ENCODE measurements around the gene CYB5R3. TPM values are rescaled to one million over a fixed set of nuclear protein-coding genes. Genes with fewer than 3 reads are reported as not detected.

The CYB5R3 gene
- total RNA-seq, 1 experiment from 2014 or later: 130 TPM

DNA sequence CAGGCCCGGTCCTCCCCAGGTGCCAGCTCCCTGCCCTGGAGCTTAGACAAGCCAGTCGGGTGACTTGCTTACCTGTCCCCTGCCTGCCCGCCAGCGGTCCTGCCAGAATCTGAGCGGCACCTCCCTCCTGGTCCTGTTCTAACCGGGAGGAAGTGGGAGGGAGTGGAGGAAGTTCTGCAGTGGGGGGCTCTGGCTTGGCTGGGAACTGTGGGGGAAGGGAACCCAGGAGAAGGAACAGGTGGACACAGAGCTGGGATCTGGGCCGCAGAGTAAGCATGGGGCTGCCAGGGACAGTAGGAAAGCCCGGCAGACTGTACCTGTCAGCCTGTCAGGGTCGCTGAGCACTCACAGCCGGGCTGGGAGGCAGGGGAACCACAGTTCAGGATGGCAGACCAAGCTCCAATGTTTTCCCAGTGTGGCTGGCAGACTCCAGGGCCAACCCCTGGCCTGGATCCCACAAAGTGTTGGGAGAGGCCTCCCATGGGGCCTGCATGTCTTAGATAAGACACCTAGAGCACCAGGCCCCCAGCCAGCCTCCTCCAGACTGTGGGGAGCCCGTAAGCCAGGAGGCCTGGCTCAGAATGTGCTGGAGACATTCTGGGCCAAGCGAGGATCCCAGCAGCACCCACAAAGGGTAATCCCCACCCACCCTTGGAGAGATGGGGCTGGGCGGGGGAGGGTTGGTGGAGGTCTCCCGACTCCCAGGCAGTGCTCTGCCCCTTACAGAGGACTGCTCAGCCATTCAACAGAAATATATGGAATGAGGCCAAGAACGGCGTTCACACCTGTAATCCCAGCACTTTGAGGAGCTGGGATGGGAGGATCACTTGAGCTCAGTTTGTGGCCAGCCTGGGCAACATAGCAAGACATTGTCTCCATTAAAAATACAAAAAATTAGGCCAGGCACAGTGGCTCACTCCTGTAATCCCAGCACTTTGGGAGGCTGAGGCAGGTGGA is 2.3 kb downstream of the CYB5R3 start:
- Mint-ChIP-seq H3K9me3 (ENCODE audit: unreplicated experiment) (no peaks in the 10 kb centered on the region), H3K27ac (ENCODE audit: unreplicated experiment) (peak overlapping the region; percentile 67), H3K27me3 (ENCODE audit: insufficient read depth, unreplicated experiment) (no peaks in the 10 kb centered on the region), H3K36me3 (ENCODE audit: insufficient read depth, unreplicated experiment) (peaks cover 11% of the 10 kb centered on the region), H3K4me1 (ENCODE audit: low read depth, unreplicated experiment) (peaks cover 25% of the 10 kb centered on the region), H3K4me3 (ENCODE audit: unreplicated experiment) (no peak overlapping the region)
- intact Hi-C loops (cut with micrococcal nuclease; ENCODE audit: unreplicated experiment): no loop called here
- Histone ChIP-seq H3K36me3 (ENCODE audit: control insufficient read depth, insufficient read depth, low read length) (no peaks in the 10 kb centered on the region), H3K4me3 (ENCODE audit: low read depth, low read length) (no peak overlapping the region), H3K27me3 (replicated peaks; ENCODE audit: control insufficient read depth, insufficient read depth, low read length) (no peaks in the 10 kb centered on the region), H3K4me1 (peaks cover 8% of the 10 kb centered on the region; the same call in 1 of the 2 replicates), H3K9me3 (no peaks in the 10 kb centered on the region)
- POLR2A ChIA-PET: interaction anchor here (0.6 kb wide), 1 partner anchor 388 kb away, joined by 3 read pairs; no protein-coding TSS in a partner anchor
- CTCF ChIA-PET: no interaction called here
- no peak for DNase-seq
- BruUV-seq (replicated peaks): no TSS peak
- TF ChIP-seq CTCF (IDR thresholded peaks at IDR 0.05; ENCODE audit: insufficient read depth in 1 of 2, low read depth in 1 of 2, low read length in 1 of 2, severe bottlenecking in 1 of 2, unreplicated experiment in 1 of 2): no peak

DNA sequence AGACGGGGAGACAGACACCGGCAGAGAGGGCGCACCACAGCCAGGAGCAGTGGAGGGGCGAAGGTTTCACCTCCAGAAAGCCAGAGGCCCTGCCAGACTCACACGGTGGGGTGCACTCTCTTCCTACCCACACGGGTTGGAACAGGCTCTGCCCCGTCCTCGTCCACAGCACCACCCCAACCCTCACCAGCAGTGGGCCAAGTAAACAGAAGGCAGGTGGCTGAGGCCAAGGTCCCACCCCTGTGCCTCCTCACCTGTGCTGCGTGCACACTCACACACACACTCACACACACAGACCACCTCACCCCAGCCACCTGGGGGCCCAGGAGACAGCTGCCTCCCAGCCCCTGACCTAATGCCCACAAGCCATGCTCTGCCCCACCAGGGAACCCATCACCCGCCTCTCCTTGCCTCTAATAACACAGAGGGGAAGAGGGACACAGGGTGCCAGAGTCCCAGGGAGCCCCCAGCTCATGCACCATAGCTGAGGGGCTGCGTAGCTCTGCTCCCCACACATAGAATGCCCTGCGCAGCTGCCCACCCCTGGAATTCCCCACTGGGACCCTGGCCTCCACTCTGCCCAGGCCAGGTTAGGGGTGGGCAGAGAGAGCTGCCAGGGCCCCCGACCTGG is 3.1 kb downstream of the CYB5R3 start:
- Mint-ChIP-seq H3K4me1 (ENCODE audit: low read depth, unreplicated experiment) (peaks cover 24% of the 10 kb centered on the region), H3K36me3 (ENCODE audit: insufficient read depth, unreplicated experiment) (peaks cover 11% of the 10 kb centered on the region), H3K4me3 (ENCODE audit: unreplicated experiment) (no peak overlapping the region), H3K27me3 (ENCODE audit: insufficient read depth, unreplicated experiment) (no peaks in the 10 kb centered on the region), H3K9me3 (ENCODE audit: unreplicated experiment) (no peaks in the 10 kb centered on the region), H3K27ac (ENCODE audit: unreplicated experiment) (peak overlapping the region; percentile 42)
- CTCF ChIA-PET: no interaction called here
- no peaks in the 10 kb centered on the region for H3K36me3 ChIP-seq (ENCODE audit: control insufficient read depth, insufficient read depth, low read length)
- peaks cover 8% of the 10 kb centered on the region; the same call in 1 of the 2 replicates for H3K4me1 ChIP-seq
- TF ChIP-seq CTCF (IDR thresholded peaks at IDR 0.05; ENCODE audit: insufficient read depth in 1 of 2, low read depth in 1 of 2, low read length in 1 of 2, severe bottlenecking in 1 of 2, unreplicated experiment in 1 of 2): no peak
- no peak for DNase-seq
- BruUV-seq (replicated peaks): no TSS peak
- H3K9me3 ChIP-seq: no peaks in the 10 kb centered on the region
- no peak overlapping the region for H3K4me3 ChIP-seq (ENCODE audit: low read depth, low read length)
- POLR2A ChIA-PET: no interaction called here
- intact Hi-C loops (cut with micrococcal nuclease; ENCODE audit: unreplicated experiment): no loop called here
- H3K27me3 ChIP-seq (replicated peaks; ENCODE audit: control insufficient read depth, insufficient read depth, low read length): no peaks in the 10 kb centered on the region

DNA sequence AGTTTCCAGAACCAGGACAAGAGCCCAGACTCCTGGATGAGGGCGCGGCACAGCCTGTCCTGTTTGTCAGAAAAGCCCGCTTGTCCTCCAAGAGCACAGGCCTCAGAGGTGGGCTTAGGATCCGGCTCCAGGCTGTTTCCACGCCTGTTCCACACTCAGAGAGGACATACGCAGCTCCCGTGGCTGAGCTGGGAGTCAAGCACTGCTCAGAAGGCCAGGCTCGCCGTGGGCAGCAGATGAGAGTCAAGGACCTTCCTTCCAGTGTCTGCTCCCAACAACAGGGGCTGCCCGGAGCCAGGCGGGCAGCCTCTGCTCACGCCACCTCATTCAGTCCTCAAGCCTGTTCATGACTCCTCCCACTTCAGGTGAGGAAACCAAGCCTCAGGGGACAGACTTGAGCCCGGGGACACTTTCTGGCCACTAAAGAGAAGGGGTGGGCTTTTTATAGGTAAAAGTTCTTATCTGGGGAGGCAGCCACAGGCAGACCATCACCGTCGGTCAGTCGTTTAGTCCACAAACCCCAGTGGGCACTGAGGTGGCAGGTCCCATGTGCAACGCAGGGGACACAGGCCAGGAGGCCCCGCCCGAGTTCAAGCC is 3.8 kb downstream of the CYB5R3 start:
- Mint-ChIP-seq H3K9me3 (ENCODE audit: unreplicated experiment) (no peaks in the 10 kb centered on the region), H3K27ac (ENCODE audit: unreplicated experiment) (peak overlapping the region; percentile 42), H3K4me1 (ENCODE audit: low read depth, unreplicated experiment) (peaks cover 20% of the 10 kb centered on the region), H3K4me3 (ENCODE audit: unreplicated experiment) (no peak overlapping the region), H3K27me3 (ENCODE audit: insufficient read depth, unreplicated experiment) (no peaks in the 10 kb centered on the region), H3K36me3 (ENCODE audit: insufficient read depth, unreplicated experiment) (peaks cover 11% of the 10 kb centered on the region)
- ChIA-PET CTCF (no interaction called here), POLR2A (no interaction called here)
- H3K9me3 ChIP-seq: no peaks in the 10 kb centered on the region
- H3K36me3 ChIP-seq (ENCODE audit: control insufficient read depth, insufficient read depth, low read length): no peaks in the 10 kb centered on the region
- BruUV-seq (replicated peaks): no TSS peak
- intact Hi-C loops (cut with micrococcal nuclease; ENCODE audit: unreplicated experiment): no loop called here
- no peak for TF ChIP-seq CTCF (IDR thresholded peaks at IDR 0.05; ENCODE audit: insufficient read depth in 1 of 2, low read depth in 1 of 2, low read length in 1 of 2, severe bottlenecking in 1 of 2, unreplicated experiment in 1 of 2)
- no peak for DNase-seq
- H3K27me3 ChIP-seq (replicated peaks; ENCODE audit: control insufficient read depth, insufficient read depth, low read length): no peaks in the 10 kb centered on the region
- no peak overlapping the region for H3K4me3 ChIP-seq (ENCODE audit: low read depth, low read length)
- peaks cover 8% of the 10 kb centered on the region; the same call in 1 of the 2 replicates for H3K4me1 ChIP-seq
